H9 (cell line): ENCODE measurements around the gene ZSCAN22. TPM values are rescaled to one million over a fixed set of nuclear protein-coding genes. Genes with fewer than 3 reads are reported as not detected.

ENCODE experiments used
- DNase-seq: peaks from one replicate; pipeline ENCODE4 v3.0.0-alpha.2; 2017
- H2AFZ ChIP-seq: one replicate; pipeline ENCODE4 v1.6.1; 2013; ENCODE audit warnings: mild to moderate bottlenecking, low read length, control low read depth, moderate library complexity
- H2AK5ac ChIP-seq: 2 replicates; pipeline ENCODE4 v1.6.1; 2013; ENCODE audit warnings: low read length, control low read depth, mixed read lengths; ENCODE audit not compliant: insufficient read length
- H2BK120ac ChIP-seq: one replicate; pipeline ENCODE4 v1.6.1; 2013; ENCODE audit warnings: low read depth, mild to moderate bottlenecking, low read length, control low read depth, inconsistent platforms; ENCODE audit not compliant: poor library complexity, severe bottlenecking
- H2BK12ac ChIP-seq: 2 replicates; pipeline ENCODE4 v1.6.1; 2013; ENCODE audit warnings: low read length, control low read depth, mixed read lengths, low read depth; ENCODE audit not compliant: insufficient read length
- H2BK15ac ChIP-seq: 2 replicates; pipeline ENCODE4 v1.6.1; 2013; ENCODE audit warnings: low read depth, low read length, control low read depth
- H2BK20ac ChIP-seq: one replicate; pipeline ENCODE4 v1.6.1; 2013; ENCODE audit warnings: low read depth, mild to moderate bottlenecking, low read length, control low read depth, inconsistent platforms; ENCODE audit not compliant: poor library complexity, severe bottlenecking
- H2BK5ac ChIP-seq: 2 replicates; pipeline ENCODE4 v1.6.1; 2013; ENCODE audit warnings: low read length, control low read depth, mixed read lengths; ENCODE audit not compliant: insufficient read length
- H3K14ac ChIP-seq: 2 replicates; pipeline ENCODE4 v1.6.1; 2013; ENCODE audit warnings: low read length, control low read depth; ENCODE audit not compliant: insufficient read depth
- H3K18ac ChIP-seq: 2 replicates; pipeline ENCODE4 v1.6.1; 2013; ENCODE audit warnings: low read depth, mild to moderate bottlenecking, mixed read lengths, low read length, control low read depth; ENCODE audit not compliant: insufficient read length
- H3K23ac ChIP-seq: 2 replicates; pipeline ENCODE4 v1.6.1; 2013; ENCODE audit warnings: low read length, control low read depth, mixed read lengths, low read depth; ENCODE audit not compliant: insufficient read length
- H3K23me2 ChIP-seq: 2 replicates; pipeline ENCODE4 v1.6.1; 2013; ENCODE audit warnings: low read depth, mild to moderate bottlenecking, mixed read lengths, low read length, control low read depth; ENCODE audit not compliant: insufficient read length, poor library complexity, severe bottlenecking
- H3K27ac ChIP-seq: 2 replicates; pipeline ENCODE4 v1.5.1; 2013; ENCODE audit warnings: low read length, control low read depth, mixed read lengths, low read depth; ENCODE audit not compliant: insufficient read length
- H3K27me3 ChIP-seq: 2 replicates; pipeline ENCODE4 v1.6.1; 2013; ENCODE audit warnings: low read length, control low read depth, inconsistent platforms; ENCODE audit not compliant: insufficient read depth
- H3K4ac ChIP-seq: 2 replicates; pipeline ENCODE4 v1.6.1; 2013; ENCODE audit warnings: low read depth, mild to moderate bottlenecking, control low read depth, inconsistent platforms, low read length, moderate library complexity
- H3K4me1 ChIP-seq: 2 replicates; pipeline ENCODE4 v1.6.1; 2013; ENCODE audit warnings: low read length, control low read depth, inconsistent platforms; ENCODE audit not compliant: insufficient read depth
- H3K4me2 ChIP-seq: 2 replicates; pipeline ENCODE4 v1.6.1; 2013; ENCODE audit warnings: low read length, control low read depth, mixed read lengths; ENCODE audit not compliant: insufficient read length, insufficient read depth
- H3K56ac ChIP-seq: 2 replicates; pipeline ENCODE4 v1.6.1; 2013; ENCODE audit warnings: low read depth, mild to moderate bottlenecking, mixed read lengths, low read length, control low read depth; ENCODE audit not compliant: insufficient read length
- H3K79me1 ChIP-seq: 2 replicates; pipeline ENCODE4 v1.6.1; 2013; ENCODE audit warnings: low read depth, mild to moderate bottlenecking, moderate library complexity, low read length, control low read depth, inconsistent platforms; ENCODE audit not compliant: insufficient read depth, poor library complexity, severe bottlenecking
- H3K79me2 ChIP-seq: 2 replicates; pipeline ENCODE4 v1.6.1; 2013; ENCODE audit warnings: low read length, control low read depth, inconsistent platforms; ENCODE audit not compliant: insufficient read depth
- H3K9ac ChIP-seq: 2 replicates; pipeline ENCODE4 v1.6.1; 2013; ENCODE audit warnings: low read length, control low read depth, mixed read lengths; ENCODE audit not compliant: insufficient read length; ENCODE audit errors: extremely low read depth
- H3K9me3 ChIP-seq: one replicate; pipeline ENCODE4 v1.6.1; 2013; ENCODE audit warnings: low read depth, low read length, inconsistent platforms; ENCODE audit not compliant: control insufficient read depth
- H3T11ph ChIP-seq: one replicate; pipeline ENCODE4 v1.6.1; 2013; ENCODE audit warnings: mild to moderate bottlenecking, low read length, control low read depth, inconsistent platforms
- H4K20me1 ChIP-seq: one replicate; pipeline ENCODE4 v1.6.1; 2013; ENCODE audit not compliant: control insufficient read depth, insufficient read length, insufficient read depth
- H4K5ac ChIP-seq: 2 replicates; pipeline ENCODE4 v1.6.1; 2013; ENCODE audit warnings: low read depth, mild to moderate bottlenecking, mixed read lengths, low read length, control low read depth; ENCODE audit not compliant: insufficient read length
- H4K8ac ChIP-seq: replicated peaks from 2 replicates; pipeline ENCODE4 v1.6.1; 2013; ENCODE audit warnings: low read length, control low read depth, mixed read lengths, low read depth; ENCODE audit not compliant: insufficient read length
- H4K91ac ChIP-seq: 2 replicates; pipeline ENCODE4 v1.6.1; 2013; ENCODE audit warnings: low read depth, mild to moderate bottlenecking, moderate library complexity, mixed read lengths, low read length, control low read depth; ENCODE audit not compliant: insufficient read length
- H3K27ac Mint-ChIP-seq, 3 experiments: 2 replicates in 2 of 3; 3 replicates in 1 of 3; pipeline ENCODE4 v1.8.0; 2020 to 2021; ENCODE audit warnings: mixed read lengths in 3 of 3, mild to moderate bottlenecking in 1 of 3, moderate library complexity in 1 of 3
- H3K27me3 Mint-ChIP-seq: 2 replicates; pipeline ENCODE4 v1.8.0; 2021; ENCODE audit warnings: low read depth, mild to moderate bottlenecking, moderate library complexity, mixed read lengths
- H3K36me3 Mint-ChIP-seq, 3 experiments: 2 replicates in 2 of 3; 3 replicates in 1 of 3; pipeline ENCODE4 v1.8.0; 2020 to 2021; ENCODE audit warnings: low read depth in 3 of 3, mixed read lengths in 3 of 3; ENCODE audit not compliant: insufficient read depth in 1 of 3
- H3K4me1 Mint-ChIP-seq, 2 experiments: 2 replicates each; pipeline ENCODE4 v1.8.0; 2020; ENCODE audit warnings: mixed read lengths in 2 of 2
- H3K4me3 Mint-ChIP-seq, 2 experiments: 2 replicates in 1 of 2; 3 replicates in 1 of 2; pipeline ENCODE4 v1.8.0; 2020 to 2021; ENCODE audit warnings: mild to moderate bottlenecking in 2 of 2, mixed read lengths in 2 of 2, moderate library complexity in 1 of 2
- H3K9me3 Mint-ChIP-seq, 2 experiments: 2 replicates in 1 of 2; 3 replicates in 1 of 2; pipeline ENCODE4 v1.8.0; 2020; ENCODE audit warnings: mild to moderate bottlenecking in 2 of 2, mixed read lengths in 2 of 2, moderate library complexity in 1 of 2
- WGBS: extraction: QIAGEN DNeasy Blood & Tissue Kit; methylation state at CpG from one replicate; pipeline ENCODE4 v1.1.7; 2013; ENCODE audit warnings: missing lambda C conversion rate, low lambda C conversion rate, mixed read lengths; ENCODE audit not compliant: insufficient read length; ENCODE audit errors: extremely low coverage; 5-methylcytosine and 5-hydroxymethylcytosine counted together
- total RNA-seq: library from RNA; stranded (reverse); gene quantifications from 2 replicates; pipeline ENCODE4 v1.2.1, GENCODE V29; 2021
- TF ChIP-seq, protein P1 (sequence below): fragments of 200-600 bp; sonication (generic); conservative IDR thresholded peaks from 3 replicates; pipeline ENCODE4 v1.8.0; 2021; ENCODE audit warnings: antibody characterized with exemption, mild to moderate bottlenecking

ZSCAN22 gene
- total RNA-seq, 1 experiment from 2014 or later, result 4.8 TPM

DNA sequence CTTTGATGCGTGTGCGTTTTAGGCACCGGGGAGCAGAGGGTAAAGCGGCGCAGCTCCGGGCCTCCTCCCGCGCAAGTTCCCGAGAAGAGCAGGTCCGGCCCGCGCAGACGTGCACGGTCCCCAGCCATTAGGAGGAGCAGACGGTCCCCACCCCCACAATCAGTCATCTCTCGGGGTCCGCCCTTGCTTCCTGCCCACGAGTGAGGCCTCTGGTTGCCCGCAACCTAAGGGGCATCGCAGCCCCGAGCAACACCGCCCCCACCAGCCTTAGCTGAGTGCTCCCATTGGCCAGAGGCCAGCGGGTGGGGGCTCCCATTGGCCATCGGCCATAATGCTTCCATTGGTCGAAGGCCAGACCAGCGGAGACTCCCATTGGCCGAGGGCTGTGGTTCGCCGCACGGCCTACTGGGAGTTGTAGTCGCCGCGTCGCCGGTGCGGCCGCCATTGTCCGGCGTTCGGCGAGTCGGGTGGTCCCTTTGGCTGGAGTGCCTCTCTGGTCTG is 48.2 kb upstream of the ZSCAN22 start, which contains the start of gene ZNF8:
Gene ZNF8 (plus strand): TSS at position 415 of the 501 bp plus-strand sequence. CDS start 127 bp downstream, outside the sequence.
- no CpG with 5 or more reads among the region's 42 CpGs for WGBS
- peaks cover 0 to 3% of the 10 kb centered on the region in 2 experiments; a peak in 1 of 5 replicates for H3K9me3 Mint-ChIP-seq
- Histone ChIP-seq H3K27ac (no peak within 1 kb of the TSS), H4K20me1 (peaks cover 2% of the 10 kb centered on the region), H3K4ac (no peak within 1 kb of the TSS; the same call in 1 of the 2 replicates), H3K27me3 (no peaks in the 10 kb centered on the region), H2BK20ac (no peak within 1 kb of the TSS), H3T11ph (no peak within 1 kb of the TSS), H3K4me2 (peak within 1 kb of the TSS; percentile 93), H2BK5ac (no peak within 1 kb of the TSS), H3K79me1 (peaks cover 12% of the 10 kb centered on the region), H2BK12ac (no peak within 1 kb of the TSS), H2BK120ac (peak within 1 kb of the TSS; percentile 15), H3K14ac (peak within 1 kb of the TSS; percentile 92), H2BK15ac (no peak within 1 kb of the TSS), H3K9me3 (no peaks in the 10 kb centered on the region), H3K56ac (no peak within 1 kb of the TSS), H2AFZ (no peak within 1 kb of the TSS), H3K9ac (peak within 1 kb of the TSS; percentile 91), H4K91ac (peak within 1 kb of the TSS; percentile 24), H3K23ac (no peak within 1 kb of the TSS), H3K18ac (peak within 1 kb of the TSS; percentile 89), H3K4me1 (peaks cover 9% of the 10 kb centered on the region; the same call in 1 of the 2 replicates), H4K8ac (no peak within 1 kb of the TSS), H3K79me2 (peaks cover 34% of the 10 kb centered on the region), H4K5ac (peak within 1 kb of the TSS; percentile 11), H3K23me2 (peaks cover 5% of the 10 kb centered on the region), H2AK5ac (no peak within 1 kb of the TSS)
- peak within 1 kb of the TSS; percentile 91 to 98 (median 98) for H3K27ac Mint-ChIP-seq
- TF ChIP-seq, protein P1, sequence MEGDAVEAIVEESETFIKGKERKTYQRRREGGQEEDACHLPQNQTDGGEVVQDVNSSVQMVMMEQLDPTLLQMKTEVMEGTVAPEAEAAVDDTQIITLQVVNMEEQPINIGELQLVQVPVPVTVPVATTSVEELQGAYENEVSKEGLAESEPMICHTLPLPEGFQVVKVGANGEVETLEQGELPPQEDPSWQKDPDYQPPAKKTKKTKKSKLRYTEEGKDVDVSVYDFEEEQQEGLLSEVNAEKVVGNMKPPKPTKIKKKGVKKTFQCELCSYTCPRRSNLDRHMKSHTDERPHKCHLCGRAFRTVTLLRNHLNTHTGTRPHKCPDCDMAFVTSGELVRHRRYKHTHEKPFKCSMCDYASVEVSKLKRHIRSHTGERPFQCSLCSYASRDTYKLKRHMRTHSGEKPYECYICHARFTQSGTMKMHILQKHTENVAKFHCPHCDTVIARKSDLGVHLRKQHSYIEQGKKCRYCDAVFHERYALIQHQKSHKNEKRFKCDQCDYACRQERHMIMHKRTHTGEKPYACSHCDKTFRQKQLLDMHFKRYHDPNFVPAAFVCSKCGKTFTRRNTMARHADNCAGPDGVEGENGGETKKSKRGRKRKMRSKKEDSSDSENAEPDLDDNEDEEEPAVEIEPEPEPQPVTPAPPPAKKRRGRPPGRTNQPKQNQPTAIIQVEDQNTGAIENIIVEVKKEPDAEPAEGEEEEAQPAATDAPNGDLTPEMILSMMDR, result no peak
- DNase-seq, result peak; percentile 99
- peaks cover 31 to 41% (median 38%) of the 10 kb centered on the region in 3 experiments for H3K36me3 Mint-ChIP-seq
- no peaks in the 10 kb centered on the region for H3K27me3 Mint-ChIP-seq
- peak within 1 kb of the TSS; percentile 93 to 98 for H3K4me3 Mint-ChIP-seq
- peaks cover 22 to 26% of the 10 kb centered on the region in 2 experiments for H3K4me1 Mint-ChIP-seq
